ENCODE measurements around the gene TNS4. TPM values are rescaled to one million over a fixed set of nuclear protein-coding genes. Genes with fewer than 3 reads are reported as not detected.

Gene TNS4
- total and polyA plus RNA-seq, 4 experiments from 2014 or later, result 0.18 to 1.8 (median 0.29) TPM

DNA sequence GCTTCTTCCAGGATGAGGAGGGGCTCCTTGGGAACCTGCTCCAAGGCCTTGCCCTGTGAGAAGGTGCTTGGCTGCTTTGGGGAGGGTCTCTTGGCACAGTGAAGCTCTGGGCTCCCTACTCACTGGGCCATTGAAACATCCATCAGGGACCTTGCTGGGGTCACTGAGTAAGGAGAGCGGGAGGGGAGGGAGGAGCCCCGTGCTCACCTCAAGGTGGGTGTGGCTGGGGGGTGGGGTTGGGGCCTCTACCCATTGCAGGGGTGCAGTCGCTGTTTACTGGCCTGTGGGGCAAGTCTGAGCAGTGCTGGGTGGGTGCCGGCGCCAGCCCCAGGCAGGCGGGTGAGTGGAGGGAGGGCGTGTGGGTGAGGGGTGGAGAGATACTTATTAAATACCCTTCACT lies 9.9 kb downstream of the TNS4 start:
- H3K4me3 Mint-ChIP-seq, result peak overlapping the region in 1 of 8 donors; percentile 39
- intact Hi-C loops (cut with micrococcal nuclease), result no loop called here
- CTCF ChIA-PET (ENCODE audit: partially characterized antibody), result interaction anchor here (2.3 to 2.5 kb wide), 2 partner anchors 14 to 41 kb away, joined by 10 to 17 read pairs; no protein-coding TSS in a partner anchor
- peak overlapping the region in 3 of 7 donors; percentile 72 to 79 (median 77) for H3K27ac Mint-ChIP-seq
- no peak for DNase-seq
- H3K4me1 Mint-ChIP-seq, result peaks cover 19 to 49% (median 36%) of the 10 kb centered on the region in 4 donors
- Histone ChIP-seq H3K4me1 (ENCODE audit: insufficient read depth, low read length) (peaks cover 43% of the 10 kb centered on the region), H3K4me3 (ENCODE audit: low read length in 2 of 2) (no peak overlapping the region), H3K36me3 (ENCODE audit: insufficient read depth, low read length) (no peaks in the 10 kb centered on the region), H3K27ac (ENCODE audit: low read depth, low read length) (no peak overlapping the region), H3K9me3 (ENCODE audit: control insufficient read depth in 1 of 2, low read length in 2 of 2) (no peaks in the 10 kb centered on the region), H3K27me3 (ENCODE audit: insufficient read depth, low read length) (no peaks in the 10 kb centered on the region)
- no peaks in the 10 kb centered on the region for H3K27me3 Mint-ChIP-seq
- no peaks in the 10 kb centered on the region for H3K9me3 Mint-ChIP-seq
- H3K36me3 Mint-ChIP-seq, result no peaks in the 10 kb centered on the region
- POLR2A ChIA-PET (ENCODE audit: partially characterized antibody), result interaction anchor here (1.4 to 2.8 kb wide), 4 partner anchors 12 to 41 kb away, joined by 3 to 29 read pairs (median 16); no protein-coding TSS in a partner anchor

DNA sequence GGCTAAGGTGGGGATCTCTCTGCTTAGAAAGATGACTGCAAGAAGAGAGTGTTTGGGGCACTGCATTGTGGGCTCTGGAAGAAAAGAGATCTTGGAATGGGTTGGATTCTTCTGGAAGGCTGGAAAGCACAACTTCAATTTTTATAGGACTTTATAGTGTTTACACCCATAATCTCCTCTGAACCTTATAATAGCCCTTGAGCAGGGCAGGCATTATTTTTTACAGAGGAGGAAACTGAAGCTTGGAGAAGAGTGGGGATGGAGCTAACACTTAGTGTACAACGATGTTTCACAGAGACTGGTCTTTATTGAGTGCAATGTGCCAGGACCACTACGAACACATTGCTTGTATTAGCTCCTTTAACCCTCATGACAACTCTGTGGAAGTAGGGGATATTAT lies 10.4 kb downstream of the TNS4 start:
- Mint-ChIP-seq H3K9me3 (no peaks in the 10 kb centered on the region), H3K36me3 (no peaks in the 10 kb centered on the region), H3K4me1 (peaks cover 23 to 54% (median 41%) of the 10 kb centered on the region in 4 donors), H3K27ac (peak overlapping the region in 5 of 7 donors; percentile 14 to 82 (median 72)), H3K4me3 (peak overlapping the region in 3 of 8 donors; percentile 6 to 65 (median 26)), H3K27me3 (no peaks in the 10 kb centered on the region)
- intact Hi-C loops (cut with micrococcal nuclease), result no loop called here
- no peak for DNase-seq
- Histone ChIP-seq H3K4me1 (ENCODE audit: insufficient read depth, low read length) (peaks cover 48% of the 10 kb centered on the region), H3K27ac (ENCODE audit: low read depth, low read length) (no peak overlapping the region), H3K4me3 (ENCODE audit: low read length in 2 of 2) (no peak overlapping the region), H3K27me3 (ENCODE audit: insufficient read depth, low read length) (no peaks in the 10 kb centered on the region), H3K9me3 (ENCODE audit: control insufficient read depth in 1 of 2, low read length in 2 of 2) (no peaks in the 10 kb centered on the region), H3K36me3 (ENCODE audit: insufficient read depth, low read length) (no peaks in the 10 kb centered on the region)
- CTCF ChIA-PET (ENCODE audit: partially characterized antibody), result interaction anchor here (1.1 to 2.5 kb wide), 4 partner anchors 14 to 42 kb away, joined by 3 to 17 read pairs (median 7); no protein-coding TSS in a partner anchor
- POLR2A ChIA-PET (ENCODE audit: partially characterized antibody), result interaction anchor here (0.9 to 2.8 kb wide), 7 partner anchors 11 to 112 kb away, joined by 3 to 29 read pairs (median 4); partner anchors contain the start of gene TNS4

DNA sequence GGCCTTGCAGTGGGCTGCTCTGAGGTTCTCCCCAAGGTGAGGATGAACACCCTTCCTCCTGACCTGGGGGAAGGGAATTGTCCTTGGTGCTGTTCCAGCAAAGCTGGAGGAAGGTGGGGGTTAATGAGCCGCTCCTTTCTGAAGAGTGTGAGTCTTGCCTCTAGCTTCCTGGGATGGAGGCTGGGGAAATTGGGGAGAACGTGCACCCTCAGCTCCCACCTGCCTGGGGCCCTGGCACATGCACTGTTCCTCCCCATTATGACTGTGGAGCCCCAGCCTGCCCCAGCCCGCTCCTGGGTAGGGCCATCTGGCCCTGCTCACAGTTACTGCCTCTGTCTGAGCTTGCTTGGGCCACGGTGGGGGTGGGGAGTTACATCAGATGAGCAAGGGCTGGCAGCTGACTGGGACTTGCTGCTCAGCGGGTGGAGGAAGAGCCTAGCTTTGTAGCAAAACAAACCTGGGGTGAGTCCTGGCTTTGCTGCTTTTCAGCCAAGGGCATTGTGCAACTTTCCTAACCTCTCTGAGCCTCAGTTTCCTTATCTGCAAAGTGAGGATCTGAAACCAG lies 11.1 kb downstream of the TNS4 start:
- Mint-ChIP-seq H3K27me3 (no peaks in the 10 kb centered on the region), H3K4me1 (peaks cover 24 to 60% (median 46%) of the 10 kb centered on the region in 4 donors), H3K4me3 (peak overlapping the region in 4 of 8 donors; percentile 20 to 65 (median 60)), H3K36me3 (no peaks in the 10 kb centered on the region), H3K27ac (peak overlapping the region in 5 of 7 donors; percentile 29 to 88 (median 56)), H3K9me3 (no peaks in the 10 kb centered on the region)
- CTCF ChIA-PET (ENCODE audit: partially characterized antibody), result interaction anchor here (0.6 to 2.5 kb wide), 6 partner anchors 10 to 127 kb away, joined by 3 to 17 read pairs (median 6); no protein-coding TSS in a partner anchor
- POLR2A ChIA-PET (ENCODE audit: partially characterized antibody), result interaction anchor here (0.7 to 2.8 kb wide), 14 partner anchors 10 to 128 kb away, joined by 3 to 29 read pairs (median 4); partner anchors contain the start of genes CCR7 and TNS4
- DNase-seq, result no peak
- Histone ChIP-seq H3K4me1 (ENCODE audit: insufficient read depth, low read length) (peaks cover 54% of the 10 kb centered on the region), H3K36me3 (ENCODE audit: insufficient read depth, low read length) (no peaks in the 10 kb centered on the region), H3K27me3 (ENCODE audit: insufficient read depth, low read length) (no peaks in the 10 kb centered on the region), H3K27ac (ENCODE audit: low read depth, low read length) (no peak overlapping the region), H3K9me3 (ENCODE audit: control insufficient read depth in 1 of 2, low read length in 2 of 2) (no peaks in the 10 kb centered on the region), H3K4me3 (ENCODE audit: low read length in 2 of 2) (no peak overlapping the region)
- intact Hi-C loops (cut with micrococcal nuclease), result no loop called here

DNA sequence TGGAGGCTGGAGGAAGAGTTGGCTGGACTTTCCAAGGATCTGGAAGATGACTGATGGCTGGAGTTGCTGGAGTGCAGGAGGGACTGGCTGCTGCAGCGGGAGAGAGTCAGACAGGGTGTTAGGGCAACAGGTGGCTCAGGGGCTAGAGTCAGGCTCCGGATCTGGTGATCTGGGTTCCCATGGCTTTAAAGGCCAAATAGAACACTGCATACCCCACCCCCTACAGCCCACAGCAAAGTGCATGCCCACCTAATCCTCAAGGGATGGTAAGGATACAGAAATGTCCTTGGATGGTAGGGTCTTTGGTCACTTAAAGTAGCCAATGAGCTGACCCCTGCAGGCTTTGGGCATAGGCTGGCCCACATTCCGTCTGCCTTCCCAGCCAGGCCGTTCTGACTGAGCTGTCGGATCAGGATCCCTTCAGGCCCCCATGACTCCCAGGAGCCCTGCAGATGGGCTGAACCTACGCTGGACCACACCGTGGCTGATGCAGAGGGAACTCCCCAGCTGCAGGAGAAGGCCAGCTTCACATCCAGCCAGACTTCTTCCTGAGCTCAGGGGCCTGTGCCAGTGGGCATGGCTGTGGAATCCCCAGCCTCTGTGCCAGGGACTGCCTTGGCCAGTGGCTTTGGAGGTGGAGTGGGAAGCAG lies 13.9 kb downstream of the TNS4 start:
- Mint-ChIP-seq H3K36me3 (no peaks in the 10 kb centered on the region), H3K4me1 (peaks cover 31 to 87% (median 64%) of the 10 kb centered on the region in 4 donors)

DNA sequence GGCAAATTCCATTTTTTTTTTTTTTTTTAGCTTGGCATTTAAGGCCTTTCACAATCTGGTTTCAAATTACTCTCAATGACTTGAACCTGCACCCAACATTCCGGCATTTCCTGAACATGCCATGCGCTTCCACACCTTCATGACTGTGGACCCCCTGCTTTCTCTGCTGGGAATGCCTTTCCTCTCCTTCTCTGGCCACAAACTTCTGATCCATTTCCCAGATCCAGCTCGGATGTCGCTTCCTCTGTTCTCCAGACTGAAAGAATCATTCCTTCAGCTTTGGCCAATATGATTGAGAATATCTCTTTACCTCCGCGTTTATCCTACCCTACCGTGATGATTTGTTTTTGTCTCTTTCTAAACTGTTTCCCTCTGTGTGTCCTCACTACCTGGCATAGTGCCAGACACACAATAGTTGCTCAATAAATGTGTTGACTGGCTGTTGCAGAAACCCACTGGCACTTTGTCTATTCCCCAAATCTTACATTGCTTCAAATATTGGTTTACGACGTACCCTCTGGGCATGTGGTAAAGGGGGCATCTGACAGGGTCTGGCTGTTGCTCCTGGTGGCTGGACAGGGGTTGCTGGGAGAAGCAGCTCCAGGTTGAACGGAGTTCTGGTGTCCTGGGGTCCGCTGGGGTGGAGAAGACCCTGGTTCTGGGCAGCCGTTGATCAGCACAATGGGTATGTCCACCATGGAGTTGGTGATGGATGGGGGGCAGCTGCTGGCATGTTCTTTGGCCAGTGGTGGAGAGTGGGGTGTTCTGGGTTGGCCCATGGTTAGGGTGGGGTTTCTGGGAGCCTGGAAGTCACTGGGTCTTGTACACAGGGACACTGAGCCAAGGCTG lies 14.7 kb downstream of the TNS4 start:
- CTCF ChIA-PET (ENCODE audit: partially characterized antibody), result interaction anchor here (0.6 to 10.1 kb wide), 4 partner anchors 10 to 731 kb away, joined by 3 to 91 read pairs (median 8); partner anchors contain the start of gene IGFBP4
- no peaks in the 10 kb centered on the region for H3K9me3 Mint-ChIP-seq
- peak overlapping the region; percentile 36 to 100 (median 90) for H3K27ac Mint-ChIP-seq
- peaks cover 34 to 92% (median 70%) of the 10 kb centered on the region in 4 donors for H3K4me1 Mint-ChIP-seq
- no peaks in the 10 kb centered on the region for H3K36me3 Mint-ChIP-seq
- H3K4me1 ChIP-seq (ENCODE audit: insufficient read depth, low read length), result peaks cover 84% of the 10 kb centered on the region
- intact Hi-C loops (cut with micrococcal nuclease), result no loop called here
- no peak overlapping the region for H3K27ac ChIP-seq (ENCODE audit: low read depth, low read length)
- H3K9me3 ChIP-seq (ENCODE audit: control insufficient read depth in 1 of 2, low read length in 2 of 2), result no peaks in the 10 kb centered on the region
- POLR2A ChIA-PET (ENCODE audit: partially characterized antibody), result interaction anchor here (0.7 to 1.1 kb wide), 4 partner anchors 9 to 54 kb away, joined by 3 to 4 read pairs (median 3); no protein-coding TSS in a partner anchor
- H3K4me3 Mint-ChIP-seq, result peak overlapping the region in 2 of 8 donors; percentile 3 to 53
- no peak for DNase-seq
- no peaks in the 10 kb centered on the region for H3K36me3 ChIP-seq (ENCODE audit: insufficient read depth, low read length)
- H3K27me3 Mint-ChIP-seq, result no peaks in the 10 kb centered on the region
- H3K27me3 ChIP-seq (ENCODE audit: insufficient read depth, low read length), result no peaks in the 10 kb centered on the region
- H3K4me3 ChIP-seq (ENCODE audit: low read length in 2 of 2), result no peak overlapping the region

More for the DNA sequence above, 13.9 kb downstream of the TNS4 start:
- H3K9me3 ChIP-seq (ENCODE audit: control insufficient read depth in 1 of 2, low read length in 2 of 2), result no peaks in the 10 kb centered on the region
- H3K4me3 Mint-ChIP-seq, result no peak overlapping the region
- H3K27ac Mint-ChIP-seq, result peak overlapping the region in 5 of 7 donors; percentile 64 to 85 (median 74)
- H3K27ac ChIP-seq (ENCODE audit: low read depth, low read length), result no peak overlapping the region
- no peaks in the 10 kb centered on the region for H3K27me3 Mint-ChIP-seq
- CTCF ChIA-PET (ENCODE audit: partially characterized antibody), result interaction anchor here (1.4 to 10.1 kb wide), 2 partner anchors 11 to 44 kb away, joined by 4 to 91 read pairs; no protein-coding TSS in a partner anchor
- H3K27me3 ChIP-seq (ENCODE audit: insufficient read depth, low read length), result no peaks in the 10 kb centered on the region
- intact Hi-C loops (cut with micrococcal nuclease), result no loop called here
- POLR2A ChIA-PET (ENCODE audit: partially characterized antibody), result interaction anchor here (1.1 kb wide), 1 partner anchor 46 kb away, joined by 3 read pairs; no protein-coding TSS in a partner anchor
- H3K4me3 ChIP-seq (ENCODE audit: low read length in 2 of 2), result no peak overlapping the region
- H3K9me3 Mint-ChIP-seq, result no peaks in the 10 kb centered on the region
- no peaks in the 10 kb centered on the region for H3K36me3 ChIP-seq (ENCODE audit: insufficient read depth, low read length)
- peaks cover 83% of the 10 kb centered on the region for H3K4me1 ChIP-seq (ENCODE audit: insufficient read depth, low read length)
- DNase-seq, result no peak

DNA sequence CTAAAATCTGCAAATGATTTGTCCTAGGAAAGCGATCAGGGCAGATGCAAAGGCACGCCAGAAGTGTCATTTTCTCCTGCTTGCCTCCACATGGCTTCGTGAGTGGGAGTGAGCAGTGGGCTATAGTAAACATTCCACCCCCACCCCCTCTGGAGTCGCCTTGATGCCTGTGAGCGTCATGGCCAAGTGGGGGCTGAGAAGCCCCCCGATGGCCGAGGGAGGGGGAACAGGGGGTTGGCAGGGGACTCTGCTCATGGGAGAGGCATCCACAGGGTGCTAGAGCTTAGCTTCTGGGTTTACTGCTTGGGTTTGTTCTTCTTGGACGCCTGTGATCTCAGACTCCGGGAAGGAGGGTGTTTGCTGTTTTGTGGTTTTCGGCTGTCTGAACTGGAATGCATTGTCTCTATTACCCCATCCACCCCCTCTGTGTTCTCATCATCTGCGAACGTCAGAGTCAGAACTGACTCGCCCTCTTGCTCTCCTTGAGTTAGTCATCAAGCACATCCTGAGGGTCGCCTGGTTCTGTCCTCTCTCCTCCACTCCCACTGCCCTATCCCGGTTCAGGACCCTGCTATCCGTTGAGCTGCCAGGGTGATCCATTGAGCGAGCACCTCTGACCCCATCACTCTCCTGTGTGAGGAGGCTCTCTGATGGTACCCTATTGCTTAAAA lies 15.4 kb downstream of the TNS4 start:
- POLR2A ChIA-PET (ENCODE audit: partially characterized antibody), result interaction anchor here (0.7 to 1.1 kb wide), 4 partner anchors 8 to 54 kb away, joined by 3 to 4 read pairs (median 3); no protein-coding TSS in a partner anchor
- H3K27ac ChIP-seq (ENCODE audit: low read depth, low read length), result no peak overlapping the region
- Mint-ChIP-seq H3K27ac (peak overlapping the region; percentile 36 to 100 (median 90)), H3K36me3 (no peaks in the 10 kb centered on the region), H3K9me3 (no peaks in the 10 kb centered on the region), H3K4me1 (peaks cover 36 to 92% (median 72%) of the 10 kb centered on the region in 4 donors), H3K4me3 (peak overlapping the region in 4 of 8 donors; percentile 3 to 53 (median 34)), H3K27me3 (no peaks in the 10 kb centered on the region)
- intact Hi-C loops (cut with micrococcal nuclease), result no loop called here
- H3K36me3 ChIP-seq (ENCODE audit: insufficient read depth, low read length), result no peaks in the 10 kb centered on the region
- H3K9me3 ChIP-seq (ENCODE audit: control insufficient read depth in 1 of 2, low read length in 2 of 2), result no peaks in the 10 kb centered on the region
- peak; percentile 50 to 76 (median 53) for DNase-seq
- no peaks in the 10 kb centered on the region for H3K27me3 ChIP-seq (ENCODE audit: insufficient read depth, low read length)
- CTCF ChIA-PET (ENCODE audit: partially characterized antibody), result interaction anchor here (0.6 to 10.1 kb wide), 4 partner anchors 10 to 732 kb away, joined by 3 to 91 read pairs (median 8); partner anchors contain the start of gene IGFBP4
- no peak overlapping the region for H3K4me3 ChIP-seq (ENCODE audit: low read length in 2 of 2)
- H3K4me1 ChIP-seq (ENCODE audit: insufficient read depth, low read length), result peaks cover 85% of the 10 kb centered on the region
